ENCODE measurements around the gene TMEM94.

TMEM94 gene

GRCh38 chr17:75460295-75460694 is 3.9 kb downstream of the TMEM94 start:
- TF ChIP-seq CTCF (IDR thresholded peaks at IDR 0.05; ENCODE audit: insufficient read depth, low read depth, low read length, missing control alignments), result no peak
- H3K4me3 ChIP-seq (ENCODE audit: low read depth, low read length), result no peak overlapping the region
- DNase-seq (ENCODE audit: low read depth), result no peak

- DNase-seq (ENCODE audit: low read depth), result no peak
- H3K4me3 ChIP-seq (ENCODE audit: low read depth, low read length), result no peak overlapping the region
- no peak for TF ChIP-seq CTCF (IDR thresholded peaks at IDR 0.05; ENCODE audit: insufficient read depth, low read depth, low read length, missing control alignments)
Observed at GRCh38 chr17:75463603-75464002, 7.2 kb downstream of the TMEM94 start.

- TF ChIP-seq CTCF (IDR thresholded peaks at IDR 0.05; ENCODE audit: insufficient read depth, low read depth, low read length, missing control alignments), result no peak
- no peak overlapping the region for H3K4me3 ChIP-seq (ENCODE audit: low read depth, low read length)
- no peak for DNase-seq (ENCODE audit: low read depth)
Observed at GRCh38 chr17:75465039-75465438, 8.6 kb downstream of the TMEM94 start.

DNA sequence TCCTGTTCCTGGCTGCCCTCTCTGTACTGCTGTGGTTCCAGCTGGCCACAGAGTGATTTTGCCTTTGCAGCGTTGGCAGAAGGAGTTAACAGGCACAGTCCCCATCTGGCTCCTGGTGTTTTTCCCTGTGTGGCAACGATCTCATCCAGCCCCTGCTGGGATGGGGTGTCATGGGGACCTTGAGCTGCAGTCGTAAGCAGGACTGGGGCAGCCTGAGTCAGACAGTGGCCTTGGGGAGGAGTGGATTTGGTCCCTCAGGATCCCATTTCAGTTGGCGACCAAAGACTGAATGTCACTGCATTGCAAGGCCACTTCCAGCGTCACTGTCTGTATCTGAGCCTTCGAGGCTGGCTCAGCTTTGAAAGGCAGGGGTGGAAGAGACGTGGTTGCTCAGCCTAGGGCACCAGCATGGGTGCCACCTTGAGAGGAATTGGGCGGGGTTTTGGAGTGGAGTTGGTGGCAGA is 11.9 kb downstream of the TMEM94 start:
- no peak for DNase-seq (ENCODE audit: low read depth)
- no peak for TF ChIP-seq CTCF (IDR thresholded peaks at IDR 0.05; ENCODE audit: insufficient read depth, low read depth, low read length, missing control alignments)
- H3K4me3 ChIP-seq (ENCODE audit: low read depth, low read length), result no peak overlapping the region

GRCh38 chr17:75468779-75469373 is 12.4 kb downstream of the TMEM94 start:
- DNase-seq (ENCODE audit: low read depth), result no peak
- H3K4me3 ChIP-seq (ENCODE audit: low read depth, low read length), result no peak overlapping the region
- TF ChIP-seq CTCF (IDR thresholded peaks at IDR 0.05; ENCODE audit: insufficient read depth, low read depth, low read length, missing control alignments), result no peak

- TF ChIP-seq CTCF (IDR thresholded peaks at IDR 0.05; ENCODE audit: insufficient read depth, low read depth, low read length, missing control alignments), result no peak
- DNase-seq (ENCODE audit: low read depth), result no peak
- H3K4me3 ChIP-seq (ENCODE audit: low read depth, low read length), result no peak overlapping the region
Observed at GRCh38 chr17:75471207-75471606, 14.8 kb downstream of the TMEM94 start.

- TF ChIP-seq CTCF (IDR thresholded peaks at IDR 0.05; ENCODE audit: insufficient read depth, low read depth, low read length, missing control alignments), result no peak
- H3K4me3 ChIP-seq (ENCODE audit: low read depth, low read length), result no peak overlapping the region
- DNase-seq (ENCODE audit: low read depth), result no peak
Observed at GRCh38 chr17:75472119-75472518, 15.7 kb downstream of the TMEM94 start.
